Thymus (tissue), 11 donors: ENCODE results near the gene PDLIM5. TPM values are rescaled to one million over a fixed set of nuclear protein-coding genes. Genes with fewer than 3 reads are reported as not detected.

Experiments used
- DNase-seq, 9 donors: peaks; one replicate each; pipeline ENCODE4 v3.0.0-alpha.2; 2013; ENCODE audit warnings: low spot score in 9 of 9, low read depth in 6 of 9, missing footprints in 1 of 9
- H3K27ac ChIP-seq, 2 donors: one replicate each; pipeline ENCODE4 v1.5.1; 2013; ENCODE audit warnings: control low read depth in 1 of 2, low read depth in 1 of 2, low read length in 1 of 2, mild to moderate bottlenecking in 1 of 2, moderate library complexity in 1 of 2
- H3K27me3 ChIP-seq, 2 donors: one replicate each; pipeline ENCODE4 v1.5.1; 2013; ENCODE audit warnings: low read length in 1 of 2; ENCODE audit not compliant: control insufficient read depth in 2 of 2, insufficient read depth in 1 of 2
- H3K36me3 ChIP-seq, 2 donors: one replicate each; pipeline ENCODE4 v1.5.1; 2013; ENCODE audit warnings: low read length in 1 of 2, mild to moderate bottlenecking in 1 of 2, moderate library complexity in 1 of 2; ENCODE audit not compliant: control insufficient read depth in 2 of 2, insufficient read depth in 2 of 2
- H3K4me1 ChIP-seq, 2 donors: one replicate each; pipeline ENCODE4 v1.5.1; 2013; ENCODE audit warnings: low read length in 2 of 2; ENCODE audit not compliant: control insufficient read depth in 2 of 2, insufficient read depth in 2 of 2
- H3K4me3 ChIP-seq, 2 donors: one replicate each; pipeline ENCODE4 v1.5.1; 2013; ENCODE audit warnings: low read length in 2 of 2, control low read depth in 1 of 2, mild to moderate bottlenecking in 1 of 2
- H3K9me3 ChIP-seq, 2 donors: one replicate each; pipeline ENCODE4 v1.5.1; 2013; ENCODE audit warnings: low read length in 1 of 2, mild to moderate bottlenecking in 1 of 2; ENCODE audit not compliant: control insufficient read depth in 2 of 2, insufficient read depth in 1 of 2
- WGBS: extraction: QIAGEN DNeasy Blood & Tissue Kit; methylation state at CpG from one replicate; pipeline ENCODE4 v1.1.7; 2013; 5-methylcytosine and 5-hydroxymethylcytosine counted together
- polyA plus RNA-seq: library from polyadenylated mRNA; stranded (reverse); fragments of 200-250 nt; gene quantifications from one replicate; pipeline ENCODE4 v1.2.3, GENCODE V29; 2013
- total RNA-seq: library from RNA; stranded (reverse); fragments of 120-200 nt; gene quantifications from one replicate; pipeline ENCODE4 v1.2.4, GENCODE V29; 2013
- donor health status: healthy.

PDLIM5 gene
- total and polyA plus RNA-seq, 2 donors: 12.4 to 25.5 TPM

- H3K36me3 ChIP-seq: no peaks in the 10 kb centered on the region
- H3K4me1 ChIP-seq: no peaks in the 10 kb centered on the region
- 95% methylated on average over 2 of the region's 2 CpGs for WGBS
- no peaks in the 10 kb centered on the region for H3K9me3 ChIP-seq
- DNase-seq: no peak
- no peak overlapping the region for H3K27ac ChIP-seq
- no peak overlapping the region for H3K4me3 ChIP-seq
- H3K27me3 ChIP-seq: no peaks in the 10 kb centered on the region
Observed at GRCh38 chr4:94639298-94639697, 187.6 kb downstream of the PDLIM5 start.

GRCh38 chr4:94640151-94640550 is 188.4 kb downstream of the PDLIM5 start:
- WGBS: 97% methylated on average over 4 of the region's 4 CpGs
- Histone ChIP-seq H3K27ac (no peak overlapping the region), H3K36me3 (no peaks in the 10 kb centered on the region), H3K9me3 (no peaks in the 10 kb centered on the region), H3K27me3 (no peaks in the 10 kb centered on the region), H3K4me1 (no peaks in the 10 kb centered on the region), H3K4me3 (no peak overlapping the region)
- no peak for DNase-seq

GRCh38 chr4:94641702-94642560 is 190.2 kb downstream of the PDLIM5 start:
- H3K4me1 ChIP-seq: no peaks in the 10 kb centered on the region
- no peak overlapping the region for H3K27ac ChIP-seq
- H3K9me3 ChIP-seq: no peaks in the 10 kb centered on the region
- no peaks in the 10 kb centered on the region for H3K36me3 ChIP-seq
- H3K4me3 ChIP-seq: no peak overlapping the region
- WGBS: 98% methylated on average over 3 of the region's 3 CpGs
- no peak for DNase-seq
- H3K27me3 ChIP-seq: no peaks in the 10 kb centered on the region

GRCh38 chr4:94642561-94642866 is 190.8 kb downstream of the PDLIM5 start:
- 97% methylated on average over 2 of the region's 2 CpGs for WGBS
- H3K4me1 ChIP-seq: no peaks in the 10 kb centered on the region
- no peak overlapping the region for H3K4me3 ChIP-seq
- no peaks in the 10 kb centered on the region for H3K27me3 ChIP-seq
- H3K36me3 ChIP-seq: no peaks in the 10 kb centered on the region
- H3K9me3 ChIP-seq: no peaks in the 10 kb centered on the region
- no peak for DNase-seq
- no peak overlapping the region for H3K27ac ChIP-seq

- no peaks in the 10 kb centered on the region for H3K27me3 ChIP-seq
- no peak for DNase-seq
- H3K36me3 ChIP-seq: no peaks in the 10 kb centered on the region
- no peaks in the 10 kb centered on the region for H3K4me1 ChIP-seq
- no peaks in the 10 kb centered on the region for H3K9me3 ChIP-seq
- H3K27ac ChIP-seq: no peak overlapping the region
- H3K4me3 ChIP-seq: no peak overlapping the region
- WGBS: 99% methylated on average over 7 of the region's 7 CpGs
Observed at GRCh38 chr4:94648699-94649098, 197.0 kb downstream of the PDLIM5 start.

GRCh38 chr4:94649381-94650133 is 197.8 kb downstream of the PDLIM5 start:
- no peaks in the 10 kb centered on the region for H3K9me3 ChIP-seq
- WGBS: 100% methylated on average over 1 of the region's 1 CpG
- DNase-seq: no peak

GRCh38 chr4:94650134-94650495 is 198.4 kb downstream of the PDLIM5 start:
- Histone ChIP-seq H3K27me3 (no peaks in the 10 kb centered on the region), H3K4me1 (no peaks in the 10 kb centered on the region), H3K36me3 (no peaks in the 10 kb centered on the region)

More at GRCh38 chr4:94649381-94650133, 197.8 kb downstream of the PDLIM5 start:
- no peaks in the 10 kb centered on the region for H3K4me1 ChIP-seq
- H3K36me3 ChIP-seq: no peaks in the 10 kb centered on the region
- H3K27me3 ChIP-seq: no peaks in the 10 kb centered on the region
- no peak overlapping the region for H3K27ac ChIP-seq
- no peak overlapping the region for H3K4me3 ChIP-seq

GRCh38 chr4:94650690-94651089 is 198.9 kb downstream of the PDLIM5 start:
- no peaks in the 10 kb centered on the region for H3K9me3 ChIP-seq
- no peak overlapping the region for H3K4me3 ChIP-seq
- DNase-seq: no peak
- 90% methylated on average over 3 of the region's 3 CpGs for WGBS
- H3K4me1 ChIP-seq: no peaks in the 10 kb centered on the region
- no peaks in the 10 kb centered on the region for H3K27me3 ChIP-seq
- no peaks in the 10 kb centered on the region for H3K36me3 ChIP-seq
- H3K27ac ChIP-seq: no peak overlapping the region

More at GRCh38 chr4:94650134-94650495, 198.4 kb downstream of the PDLIM5 start:
- H3K27ac ChIP-seq: no peak overlapping the region
- no peaks in the 10 kb centered on the region for H3K9me3 ChIP-seq
- no peak overlapping the region for H3K4me3 ChIP-seq
- 92% methylated on average over 5 of the region's 5 CpGs for WGBS
- no peak for DNase-seq

- H3K9me3 ChIP-seq: no peaks in the 10 kb centered on the region
- WGBS: 96% methylated on average over 3 of the region's 3 CpGs
- H3K36me3 ChIP-seq: no peaks in the 10 kb centered on the region
- H3K4me3 ChIP-seq: no peak overlapping the region
- no peak for DNase-seq
- H3K27me3 ChIP-seq: no peaks in the 10 kb centered on the region
- no peaks in the 10 kb centered on the region for H3K4me1 ChIP-seq
- H3K27ac ChIP-seq: no peak overlapping the region
Observed at GRCh38 chr4:94653095-94653649, 201.4 kb downstream of the PDLIM5 start.
